SK-N-MC (cell line): Measurements from ENCODE around the gene CDHR5.
"Not testable (repeated sequence)": the region's sequence is repeated elsewhere in the genome, so short reads cannot be mapped to it uniquely, and the experiment has no call there.

Experiments used
- EZH2 ChIP-seq: fragments of 200-600 bp; sonication (generic); IDR thresholded peaks from one replicate; pipeline ENCODE4 v1.6.1; 2017; ENCODE audit warnings: antibody characterized with exemption
- POLR2AphosphoS5 ChIP-seq: IDR thresholded peaks from 2 replicates; pipeline ENCODE4 v1.6.1; 2012; ENCODE audit warnings: mild to moderate bottlenecking, low read depth, low read length, borderline replicate concordance

- TF ChIP-seq POLR2AphosphoS5, EZH2: not testable (repeated sequence)
These were observed 23.0 kb upstream of the CDHR5 start for GRCh38 chr11:647672-648158.
